ENCODE measurements around the gene FAM13C.

FAM13C gene

DNA sequence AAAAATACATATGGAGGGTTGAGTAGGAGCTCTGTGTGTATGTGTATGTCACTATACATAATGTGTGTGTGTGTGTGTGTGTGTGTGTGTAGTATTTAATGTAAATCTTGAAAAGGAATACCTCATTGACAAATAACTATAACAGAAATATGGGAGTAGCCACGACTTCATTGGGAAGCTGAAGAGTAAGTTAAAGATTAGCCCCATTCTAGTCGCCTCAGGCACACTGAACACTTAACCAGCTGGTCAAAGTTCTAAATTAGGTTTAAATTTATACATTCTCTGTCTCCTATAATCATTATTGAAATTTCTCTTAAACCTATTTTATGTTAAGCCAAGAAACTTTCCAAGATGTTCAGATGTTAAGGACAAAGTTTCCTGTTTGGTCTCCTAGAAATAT is 45.3 kb downstream of the FAM13C start:
- DNase-seq (ENCODE audit: low read depth in 2 of 2): no peak

DNA sequence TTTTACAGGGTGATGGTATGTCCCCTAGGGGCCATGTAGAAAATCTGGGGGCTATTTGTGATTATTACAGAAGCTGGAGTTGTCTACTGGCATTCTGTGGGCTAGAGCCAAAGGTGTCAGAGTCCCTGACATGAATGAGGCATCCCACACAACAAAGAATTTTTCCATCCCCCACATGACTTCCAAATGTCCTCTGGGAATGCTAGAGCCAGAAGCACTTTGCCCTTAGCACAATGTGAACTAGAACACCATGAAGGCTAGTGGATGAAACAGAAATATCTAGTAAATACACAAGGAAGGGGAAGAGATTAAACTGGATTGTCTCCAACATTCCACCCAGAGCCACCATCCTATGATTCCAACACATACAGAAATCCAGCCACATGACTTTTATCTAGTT is 46.9 kb downstream of the FAM13C start:
- no peak for DNase-seq (ENCODE audit: low read depth in 2 of 2)

DNA sequence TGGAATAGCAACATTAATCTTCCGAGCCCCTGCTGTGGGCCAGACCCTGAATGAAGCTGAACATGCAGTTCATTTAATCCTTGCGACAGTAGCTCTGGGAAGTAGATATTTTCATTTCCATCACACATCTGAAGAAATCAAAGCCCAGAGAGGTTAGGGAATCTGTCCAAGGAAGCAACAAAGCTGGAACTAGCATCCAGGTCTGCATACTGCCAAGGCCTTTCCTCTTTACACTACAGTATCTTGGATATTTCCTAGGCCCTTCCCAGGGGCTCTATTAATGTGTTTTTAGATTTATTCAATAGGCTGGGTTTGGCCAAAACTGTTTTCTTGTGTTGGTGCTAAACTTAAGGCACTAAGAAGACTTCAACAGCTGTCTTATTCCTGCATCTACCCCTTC is 48.1 kb downstream of the FAM13C start:
- DNase-seq (ENCODE audit: low read depth in 2 of 2): no peak

DNA sequence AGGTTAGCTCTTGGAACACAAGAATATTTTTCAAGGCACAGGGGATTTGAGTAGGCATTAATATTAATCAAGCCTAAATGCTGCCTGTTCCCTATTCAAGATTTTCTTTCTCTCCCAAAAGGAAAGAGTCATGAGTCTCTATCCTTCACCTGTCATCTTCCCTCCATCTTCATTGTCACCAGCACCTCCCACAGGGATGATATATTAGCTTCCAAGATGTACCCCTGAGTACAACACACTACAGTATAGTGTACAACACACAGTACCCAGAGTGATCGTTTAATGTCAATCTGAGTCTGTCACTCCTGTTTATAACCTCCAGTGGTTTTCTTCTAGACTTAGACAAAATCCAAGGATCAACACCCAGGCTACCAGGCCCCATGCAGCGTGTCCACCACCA is 50.1 kb downstream of the FAM13C start:
- no peak for DNase-seq (ENCODE audit: low read depth in 2 of 2)

DNA sequence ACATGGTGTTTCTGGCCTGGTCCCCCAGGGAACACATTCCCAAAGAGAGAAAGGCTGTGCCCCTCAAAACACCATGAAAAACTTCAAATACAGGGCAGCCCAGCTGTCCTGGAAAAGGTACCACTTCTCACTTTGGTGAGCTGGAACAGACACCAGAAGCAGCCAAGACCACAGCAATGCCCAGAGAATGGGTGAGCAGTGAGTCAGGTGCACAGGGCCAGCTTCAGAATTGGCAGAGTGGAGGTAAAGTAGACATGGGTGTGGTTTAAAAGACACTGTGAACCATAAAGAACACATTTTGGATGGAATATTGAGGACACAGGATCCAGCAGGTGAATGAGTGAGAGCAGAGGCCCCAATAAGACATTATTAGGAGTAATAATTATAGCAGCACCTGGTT is 51.3 kb downstream of the FAM13C start:
- DNase-seq (ENCODE audit: low read depth in 2 of 2): no peak

DNA sequence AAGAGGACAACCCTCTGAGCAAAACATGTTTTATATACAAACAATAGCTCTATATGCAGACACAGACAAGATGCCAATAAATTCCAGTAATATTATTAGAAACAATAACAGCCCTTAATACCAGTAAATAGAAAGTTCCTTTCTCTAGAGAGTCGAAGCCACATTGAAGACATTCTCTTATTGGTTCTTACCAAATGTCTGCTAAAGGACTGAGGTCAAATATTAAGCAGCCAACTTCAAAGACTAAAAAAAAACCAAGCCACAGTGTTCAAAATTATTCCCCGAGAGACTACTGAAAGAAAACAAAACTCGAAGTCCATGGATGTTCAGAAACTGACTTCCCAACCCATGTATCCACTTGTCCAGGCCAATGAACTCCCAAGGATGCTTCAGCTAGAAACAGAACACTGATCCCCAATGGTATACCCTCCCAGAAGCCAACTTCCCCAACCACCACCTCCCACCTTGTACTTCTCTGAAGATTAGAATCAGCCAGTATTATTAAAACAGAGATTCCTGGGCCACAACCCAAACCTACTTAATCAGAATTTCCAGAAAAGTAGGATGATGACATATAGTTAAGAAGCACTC is 51.9 kb downstream of the FAM13C start:
- DNase-seq (ENCODE audit: low read depth in 2 of 2): no peak

DNA sequence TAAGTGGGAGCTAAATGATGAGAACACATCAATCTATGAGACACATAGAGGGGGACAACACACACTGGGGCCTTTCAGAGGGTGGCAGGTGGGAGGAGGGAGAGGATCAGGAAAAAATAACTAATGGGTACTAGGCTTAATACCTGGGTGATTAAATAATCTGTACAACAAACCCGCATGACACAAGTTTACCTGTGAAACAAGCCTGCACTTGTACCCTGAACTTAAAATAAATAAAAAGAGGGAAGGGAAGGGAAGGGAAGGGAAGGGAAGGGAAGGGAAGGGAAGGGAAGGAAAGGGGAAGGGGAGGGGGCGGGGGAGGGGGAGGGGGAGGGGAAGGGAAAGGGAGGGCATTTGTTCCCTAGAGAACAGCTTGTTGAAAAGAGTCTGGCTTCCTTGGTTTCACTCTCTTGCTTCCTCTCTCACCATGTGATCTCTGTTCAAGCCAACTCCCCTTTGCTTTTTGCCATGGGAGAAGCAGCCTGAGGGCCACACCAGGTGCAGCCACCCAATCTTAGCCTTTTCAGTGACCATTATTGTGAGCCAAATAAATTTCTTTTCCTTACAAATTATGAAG is 57.7 kb downstream of the FAM13C start:
- DNase-seq (ENCODE audit: low read depth in 2 of 2): no peak

DNA sequence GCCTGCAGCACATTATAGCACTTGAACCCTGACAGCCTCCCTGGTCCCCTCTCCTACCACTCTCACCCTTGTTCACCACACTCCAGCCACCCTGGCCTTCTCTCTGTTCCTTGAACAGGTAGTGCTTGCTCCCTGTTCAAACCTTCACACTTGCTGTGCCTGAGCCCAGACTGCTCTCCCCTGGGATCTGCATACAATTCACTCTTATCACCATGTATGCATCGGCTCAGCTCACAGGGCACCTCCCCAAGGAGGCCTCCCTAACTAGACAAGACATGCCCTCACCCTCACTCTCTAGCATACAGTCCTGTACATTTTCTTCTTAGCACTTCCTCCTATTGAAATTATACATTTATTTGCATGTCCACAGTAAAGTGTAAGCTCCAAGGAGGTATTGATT is 59.3 kb downstream of the FAM13C start:
- no peak for DNase-seq (ENCODE audit: low read depth in 2 of 2)

DNA sequence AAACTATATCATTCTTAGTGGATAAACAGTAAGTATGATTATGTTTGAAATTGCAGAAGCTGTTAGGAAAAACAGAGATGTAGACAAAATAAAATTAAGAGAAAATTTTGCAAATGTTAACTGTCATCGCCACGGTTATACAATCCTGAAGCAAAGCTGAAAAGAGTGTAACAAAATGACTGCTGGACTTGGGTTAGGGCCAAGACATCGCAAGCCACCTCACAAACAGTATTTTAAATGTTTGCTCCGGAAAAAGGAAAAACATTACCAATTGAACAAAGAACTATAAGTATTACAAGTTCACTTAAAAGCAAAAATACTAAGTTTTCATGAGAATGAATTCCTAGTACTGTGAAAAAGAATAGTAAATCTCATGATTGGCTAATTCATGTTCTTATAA is 60.0 kb downstream of the FAM13C start:
- DNase-seq (ENCODE audit: low read depth in 2 of 2): no peak

DNA sequence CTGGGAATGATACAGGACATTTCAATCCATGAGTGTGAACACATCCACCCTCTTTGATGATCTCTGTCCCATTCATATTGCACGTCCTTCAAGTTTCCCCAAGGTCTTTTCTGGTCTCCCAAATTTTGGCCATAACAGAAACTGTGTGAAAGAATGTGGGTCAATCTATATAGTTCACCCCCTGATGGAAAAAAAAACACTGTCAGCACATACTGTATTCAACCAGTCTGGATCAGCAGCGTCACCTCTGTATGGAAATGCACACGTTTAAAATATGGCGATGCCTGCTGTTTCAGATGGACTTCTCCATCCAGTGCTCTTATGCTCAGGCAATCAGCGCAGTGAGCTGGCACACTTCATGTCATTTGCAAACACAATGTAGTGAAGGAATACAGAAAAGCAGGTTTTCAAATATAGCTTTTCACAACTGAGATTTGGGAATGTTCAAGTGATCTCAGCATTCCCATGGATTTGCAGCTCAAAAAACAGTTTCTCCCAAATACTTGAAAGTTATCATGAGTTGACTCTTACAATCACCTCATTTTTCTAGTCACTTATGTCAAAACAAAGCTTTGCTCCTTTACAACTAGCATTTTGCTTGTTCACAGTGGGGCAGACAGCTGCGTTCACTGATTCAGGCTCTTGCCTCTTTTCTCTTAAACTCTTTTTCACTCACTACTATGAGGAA is 61.1 kb downstream of the FAM13C start:
- DNase-seq (ENCODE audit: low read depth in 2 of 2): no peak

DNA sequence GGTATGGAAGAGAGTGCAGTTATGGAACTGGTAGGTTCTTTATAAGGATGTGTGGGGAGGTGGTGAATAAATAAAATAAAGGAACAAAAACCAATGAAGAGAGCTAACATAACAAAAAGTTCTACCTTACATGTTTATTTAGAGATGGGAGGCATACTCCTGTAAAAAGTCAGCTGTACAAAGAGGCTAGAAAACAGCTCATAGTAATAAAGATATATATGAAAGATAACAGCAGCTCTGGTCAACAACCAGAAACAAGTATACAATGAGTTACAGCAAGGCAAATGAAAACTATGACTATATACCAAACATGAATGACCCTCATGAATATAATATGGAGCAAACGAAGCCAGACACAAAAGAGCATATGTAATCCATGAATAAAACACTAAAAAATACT is 62.0 kb downstream of the FAM13C start:
- no peak for DNase-seq (ENCODE audit: low read depth in 2 of 2)

DNA sequence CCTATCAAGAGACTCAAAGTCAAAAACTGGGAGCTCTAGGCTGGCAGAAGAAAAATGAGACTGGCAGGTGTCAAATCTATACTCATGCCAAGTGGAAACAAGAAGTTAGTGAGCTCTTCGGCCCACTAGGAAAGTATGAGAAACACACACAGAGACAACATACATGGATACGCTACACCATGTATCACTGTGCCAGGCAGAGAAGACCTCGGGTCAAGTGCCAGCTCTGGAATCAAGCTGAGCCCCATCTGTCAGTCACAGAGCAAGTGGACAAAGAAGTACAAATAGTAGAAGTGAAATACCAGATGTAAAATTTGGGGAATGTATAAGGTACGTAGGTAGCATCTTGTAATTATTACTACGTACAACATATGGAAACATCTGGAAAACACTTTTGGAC is 62.4 kb downstream of the FAM13C start:
- no peak for DNase-seq (ENCODE audit: low read depth in 2 of 2)

DNA sequence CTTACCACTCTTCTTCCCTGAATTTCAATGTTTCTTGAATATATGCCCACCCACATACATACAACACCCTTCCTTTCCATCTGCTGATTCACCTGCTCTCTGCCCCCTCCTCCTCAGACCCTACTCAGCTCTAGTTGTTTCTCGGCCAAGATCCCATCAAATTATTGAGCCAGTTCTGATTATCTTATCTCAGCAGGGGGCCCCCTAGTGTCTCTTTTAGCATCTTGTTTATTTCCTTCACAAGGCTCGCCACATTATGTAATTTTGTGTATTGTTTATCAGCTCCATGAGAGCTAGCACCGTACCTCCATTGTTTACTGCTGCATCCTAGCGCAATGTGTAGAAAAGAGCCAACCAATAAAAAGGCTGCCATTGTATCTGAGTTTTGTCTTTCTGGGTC is 71.9 kb downstream of the FAM13C start:
- DNase-seq (ENCODE audit: low read depth in 2 of 2): no peak

DNA sequence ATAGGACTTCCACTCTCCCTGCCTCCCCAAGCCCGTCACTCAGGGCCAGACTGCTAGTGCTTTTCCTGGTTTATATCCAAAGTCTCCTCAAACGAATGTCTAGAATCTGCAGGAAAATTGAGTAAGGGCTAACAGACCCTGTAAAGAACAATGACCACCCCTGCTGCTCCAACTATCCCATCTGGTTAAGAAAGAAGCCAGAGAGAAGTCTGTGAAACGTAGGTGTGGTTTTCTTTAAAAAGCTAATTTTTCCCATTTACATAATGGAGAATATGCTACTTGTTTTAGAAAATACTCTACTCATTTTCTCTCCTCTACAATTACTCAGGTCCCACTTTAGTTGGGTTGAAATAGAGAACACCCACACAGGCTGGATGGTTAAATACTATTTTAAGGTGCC is 72.5 kb downstream of the FAM13C start:
- DNase-seq (ENCODE audit: low read depth in 2 of 2): no peak

DNA sequence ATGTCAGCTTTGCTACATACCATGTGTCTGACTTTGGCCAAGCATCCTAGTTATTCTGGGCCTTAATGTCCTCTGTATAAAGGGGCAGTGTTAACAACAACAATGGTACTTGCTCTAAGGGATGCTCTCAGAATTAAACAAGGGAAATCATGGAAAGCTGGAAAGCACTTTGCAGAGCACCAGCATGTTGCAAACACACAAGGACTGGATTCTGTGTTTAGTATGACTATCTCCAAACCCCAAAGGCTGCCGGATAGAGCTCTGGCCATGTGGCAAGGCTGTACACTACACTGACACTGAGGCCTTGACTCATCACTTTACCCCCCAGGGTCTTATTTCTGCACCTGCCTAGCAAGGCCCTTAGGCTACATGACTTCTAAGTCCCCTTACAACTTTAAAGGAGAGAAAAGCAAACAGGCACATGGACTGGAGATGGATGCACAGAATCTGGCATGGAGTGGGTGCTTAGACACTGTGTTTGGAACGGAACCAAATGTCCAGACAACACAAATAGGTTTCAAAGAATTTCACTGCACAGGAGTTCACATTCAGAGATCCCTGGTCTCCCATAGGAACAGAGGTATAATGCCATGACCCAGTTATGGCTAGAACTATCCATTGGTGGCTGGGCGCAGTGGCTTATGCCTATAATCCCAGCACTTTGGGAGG is 74.6 kb downstream of the FAM13C start:
- DNase-seq (ENCODE audit: low read depth in 2 of 2): no peak

DNA sequence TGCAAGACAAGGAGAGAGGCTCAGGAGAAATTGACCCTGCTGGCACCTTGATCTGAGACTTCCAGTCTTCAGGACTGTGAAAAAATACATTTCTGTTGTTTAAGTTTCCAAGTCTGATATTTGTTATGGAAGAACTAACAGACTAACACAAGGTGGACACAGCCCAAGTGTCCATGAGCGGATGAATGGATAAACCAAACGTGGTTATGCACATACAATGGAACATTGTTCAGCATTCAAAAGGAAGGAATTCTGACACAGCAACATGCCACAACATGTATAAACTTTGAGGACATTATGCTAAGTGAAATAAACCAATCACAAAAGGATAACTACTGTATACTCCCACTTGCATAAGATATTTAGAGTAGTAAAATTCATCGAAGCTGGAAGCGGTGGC is 76.5 kb downstream of the FAM13C start:
- DNase-seq (ENCODE audit: low read depth in 2 of 2): no peak

DNA sequence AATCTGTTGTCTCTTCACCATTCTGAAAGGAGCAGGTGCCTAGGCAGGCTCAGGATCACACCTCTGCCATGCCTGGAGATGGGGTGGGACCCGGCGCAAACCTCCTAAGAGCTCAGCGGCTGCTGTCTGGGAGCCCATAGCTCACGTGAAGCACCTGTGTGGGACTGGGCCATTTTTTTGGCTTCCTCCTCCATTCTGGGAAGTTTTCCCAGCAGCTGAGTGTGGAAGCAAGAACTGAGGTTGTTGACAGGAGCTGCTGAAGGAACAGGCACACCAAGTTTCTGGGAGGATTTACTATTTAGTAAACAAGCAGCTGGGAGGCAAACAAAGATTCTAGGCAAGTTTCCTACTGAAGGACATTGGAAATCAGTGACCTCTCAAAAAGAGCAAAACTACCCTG is 77.3 kb downstream of the FAM13C start:
- DNase-seq (ENCODE audit: low read depth in 2 of 2): no peak

DNA sequence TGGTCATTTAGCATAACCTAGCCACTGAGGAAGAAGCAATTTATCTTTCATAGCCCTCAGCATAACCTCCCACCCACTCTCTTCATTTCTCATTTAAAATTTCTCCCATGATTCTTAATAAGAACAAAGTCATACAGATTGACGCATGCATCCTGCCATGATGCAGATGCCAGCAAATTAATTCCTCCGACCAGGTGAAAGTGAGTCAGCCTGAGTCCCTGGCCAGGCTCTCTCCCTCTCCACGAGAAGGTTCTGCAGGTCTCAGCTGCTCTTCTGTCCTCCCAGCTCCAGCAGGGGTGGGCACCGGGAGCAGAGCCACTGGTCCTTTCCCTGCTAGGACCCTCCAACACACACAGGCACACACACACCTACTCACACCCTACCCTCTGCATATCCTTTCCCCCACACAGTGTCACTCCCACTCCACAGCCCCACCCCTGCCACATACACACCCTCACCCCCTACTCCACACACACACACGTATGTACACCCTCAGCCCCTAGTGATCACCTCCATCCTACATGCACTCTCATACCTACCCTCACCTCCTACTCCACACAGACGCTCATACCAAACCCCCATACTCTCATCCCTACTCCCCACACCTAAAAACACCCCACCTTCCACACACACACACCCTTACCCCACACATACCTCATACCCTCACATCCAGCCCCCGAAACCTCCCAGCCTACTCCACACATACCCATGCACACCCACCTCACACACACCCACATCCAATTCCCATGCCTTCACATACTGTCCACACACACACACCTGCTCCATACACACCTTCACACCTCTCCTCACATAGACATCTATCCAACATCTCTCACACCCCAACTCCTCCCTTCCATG is 78.0 kb downstream of the FAM13C start:
- DNase-seq (ENCODE audit: low read depth in 2 of 2): no peak

DNA sequence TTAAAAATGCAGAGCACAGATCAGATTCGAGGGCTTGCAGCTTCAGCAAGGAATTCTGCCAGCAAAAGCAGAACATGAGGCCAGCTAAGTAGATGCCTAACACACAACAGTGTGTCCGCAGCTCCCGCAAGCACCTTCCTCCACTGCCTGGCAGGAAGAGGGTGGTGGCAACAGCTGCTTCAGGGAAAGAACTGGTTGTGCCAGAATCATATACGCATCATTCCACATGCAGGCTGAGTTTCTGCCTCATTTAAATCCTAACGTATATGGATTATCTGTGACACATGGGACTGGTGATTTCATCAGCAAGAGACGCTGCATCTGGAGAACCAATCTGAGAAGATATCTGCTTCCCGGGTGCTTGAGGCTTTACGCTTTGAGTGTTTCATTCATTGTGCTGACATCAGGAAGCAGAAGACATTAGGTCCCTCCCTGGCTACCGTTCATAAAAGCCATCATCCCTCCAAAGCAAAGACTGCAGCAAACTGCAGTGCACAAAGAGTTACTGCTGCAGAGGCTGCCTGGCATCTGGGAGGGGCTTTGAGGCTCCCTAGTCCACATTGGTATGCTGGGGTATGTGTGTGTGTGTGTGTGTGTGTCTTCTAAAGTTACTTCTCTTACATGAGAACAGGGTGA is 78.8 kb downstream of the FAM13C start:
- DNase-seq (ENCODE audit: low read depth in 2 of 2): no peak

DNA sequence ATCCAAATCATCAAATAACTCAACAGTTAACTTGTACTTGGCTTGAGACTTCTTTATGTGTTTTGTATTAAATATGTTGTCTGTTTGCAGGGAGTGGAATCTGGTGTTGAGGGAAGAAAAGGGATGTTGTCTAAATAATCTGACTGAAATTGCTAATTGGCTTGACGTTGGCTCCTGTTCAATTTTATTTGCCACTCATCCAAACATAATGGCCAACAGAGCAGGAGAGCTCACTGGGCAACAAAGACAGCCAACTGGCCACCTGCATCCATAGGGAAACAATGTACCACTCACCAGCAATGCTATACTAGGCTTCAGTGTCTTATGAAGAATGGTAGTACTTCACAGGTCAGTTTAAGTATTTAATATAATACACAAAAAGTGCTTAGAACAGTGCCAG is 80.5 kb downstream of the FAM13C start:
- no peak for DNase-seq (ENCODE audit: low read depth in 2 of 2)

DNA sequence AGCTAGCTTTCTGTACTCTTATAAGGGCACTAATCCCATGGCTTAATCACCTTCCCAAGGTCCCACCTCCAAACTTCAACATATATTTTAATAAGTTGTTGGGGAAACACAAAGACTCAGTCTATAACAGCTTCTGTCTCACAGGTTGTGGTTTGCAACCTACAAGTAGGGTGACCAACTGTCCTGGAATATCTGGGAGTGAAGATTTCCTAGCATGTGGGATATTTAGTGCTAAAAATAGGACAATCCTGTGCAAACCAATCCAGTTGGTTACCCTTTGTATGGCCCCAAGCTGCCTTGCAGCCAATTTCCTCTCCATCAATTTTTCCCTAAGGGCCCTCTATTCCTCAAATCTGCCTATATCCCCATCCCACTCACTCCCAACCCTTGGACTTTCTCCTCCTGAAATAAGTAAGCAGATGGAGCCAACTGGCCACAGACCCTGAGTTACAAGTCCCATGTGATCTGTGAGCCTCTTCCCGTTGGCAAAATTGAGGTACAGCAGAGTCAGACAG is 82.3 kb downstream of the FAM13C start:
- DNase-seq (ENCODE audit: low read depth in 2 of 2): no peak

DNA sequence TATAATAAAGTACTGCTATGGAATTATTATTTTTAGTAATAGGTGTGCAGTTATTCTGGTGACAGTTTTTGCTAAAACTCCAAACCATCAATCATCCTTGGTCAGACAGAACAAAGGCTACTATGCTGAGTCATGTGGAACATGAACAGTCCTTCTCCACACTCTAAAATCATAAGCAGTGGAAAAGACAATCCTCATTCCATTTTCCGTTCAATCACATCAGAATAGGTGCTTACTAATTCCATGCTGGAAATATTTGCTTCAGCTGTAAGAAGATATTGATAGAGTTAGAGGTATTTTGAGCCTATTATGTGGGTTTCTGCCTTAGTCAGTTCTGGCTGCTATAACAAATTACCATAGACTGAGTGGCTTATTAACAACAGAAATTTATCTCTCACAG is 82.9 kb downstream of the FAM13C start:
- DNase-seq (ENCODE audit: low read depth in 2 of 2): no peak

Data from activated CD4-positive, alpha-beta T cell treated with anti-CD3 and anti-CD28 coated beads for 24 hours (primary cell).